SK-N-SH treated with all-trans-retinoic acid at 6 μM for 48 hours (cell line): ENCODE measurements around the gene STK39.
A peak's percentile ranks its signal among the peaks of the same experiment; 100 is the strongest.

ENCODE experiments used
- ATAC-seq: fragments of 200-7000 bp; cut with Tn5 transposase; 3 replicates; pipeline ENCODE4 v1.9.1; 2020; ENCODE audit warnings: mild to moderate bottlenecking, moderate library complexity
- ARNTL ChIP-seq: fragments of 450-650 bp; formaldehyde crosslinking; IDR thresholded peaks from 2 replicates; pipeline ENCODE4 v1.5.0; 2020; ENCODE audit warnings: low read depth, mild to moderate bottlenecking, moderate library complexity, borderline replicate concordance
- BACH2 ChIP-seq: fragments of 250-450 bp; sonication (Bioruptor Pico); IDR thresholded peaks from 2 replicates; pipeline ENCODE4 v1.9.0; 2021; ENCODE audit warnings: mild to moderate bottlenecking, borderline replicate concordance
- CSDC2 ChIP-seq: fragments of 250-450 bp; sonication (Bioruptor Pico); IDR thresholded peaks from 2 replicates; pipeline ENCODE4 v1.5.0; 2020; ENCODE audit warnings: mild to moderate bottlenecking, moderate library complexity
- ESRRG ChIP-seq: fragments of 250-450 bp; sonication (Bioruptor Pico); IDR thresholded peaks from 2 replicates; pipeline ENCODE4 v1.6.1; 2021; ENCODE audit warnings: mild to moderate bottlenecking
- GLIS3 ChIP-seq: fragments of 250-450 bp; sonication (Bioruptor Pico); IDR thresholded peaks from 2 replicates; pipeline ENCODE4 v1.5.0; 2020; ENCODE audit warnings: mild to moderate bottlenecking, moderate library complexity
- ISL1 ChIP-seq: fragments of 250-450 bp; sonication (Bioruptor Pico); IDR thresholded peaks from 2 replicates; pipeline ENCODE4 v2.1.2; 2022; ENCODE audit warnings: mild to moderate bottlenecking, moderate library complexity
- OSR1 ChIP-seq: fragments of 250-450 bp; sonication (Bioruptor Pico); IDR thresholded peaks from 2 replicates; pipeline ENCODE4 v1.8.0; 2022; ENCODE audit warnings: moderate library complexity, mild to moderate bottlenecking, inconsistent platforms
- RARB ChIP-seq: fragments of 250-450 bp; sonication (Bioruptor Pico); IDR thresholded peaks from 2 replicates; pipeline ENCODE4 v1.8.0; 2021; ENCODE audit warnings: mild to moderate bottlenecking, moderate library complexity
- SNAI2 ChIP-seq: fragments of 250-450 bp; sonication (Bioruptor Pico); IDR thresholded peaks from 2 replicates; pipeline ENCODE4 v1.5.0; 2020; ENCODE audit warnings: mild to moderate bottlenecking, moderate library complexity
- TCF4 ChIP-seq: fragments of 250-450 bp; sonication (Bioruptor Pico); IDR thresholded peaks from 2 replicates; pipeline ENCODE4 v1.8.0; 2021; ENCODE audit warnings: mild to moderate bottlenecking, moderate library complexity, borderline replicate concordance
- TOX ChIP-seq: fragments of 250-450 bp; sonication (Bioruptor Pico); IDR thresholded peaks from 2 replicates; pipeline ENCODE4 v1.8.0; 2021; ENCODE audit warnings: mild to moderate bottlenecking, moderate library complexity, borderline replicate concordance
- ZC3H10 ChIP-seq: fragments of 250-450 bp; sonication (Bioruptor Pico); IDR thresholded peaks from 2 replicates; pipeline ENCODE4 v1.5.1; 2021; ENCODE audit warnings: mild to moderate bottlenecking, moderate library complexity
- ZFP3 ChIP-seq: fragments of 250-450 bp; sonication (Bioruptor Pico); IDR thresholded peaks from 2 replicates; pipeline ENCODE4 v1.5.0; 2020; ENCODE audit warnings: mild to moderate bottlenecking, moderate library complexity
- ZFP30 ChIP-seq: fragments of 450-650 bp; formaldehyde crosslinking; IDR thresholded peaks from 2 replicates; pipeline ENCODE4 v1.5.0; 2022; ENCODE audit warnings: mild to moderate bottlenecking, moderate library complexity
- ZNF565 ChIP-seq: fragments of 450-650 bp; formaldehyde crosslinking; conservative IDR thresholded peaks from 2 replicates; pipeline ENCODE4 v1.5.0; 2020; ENCODE audit warnings: low read depth, mild to moderate bottlenecking, moderate library complexity
- ZNF70 ChIP-seq: fragments of 450-650 bp; formaldehyde crosslinking; IDR thresholded peaks from 2 replicates; pipeline ENCODE4 v1.5.0; 2020; ENCODE audit warnings: mild to moderate bottlenecking, moderate library complexity
- ZNF8 ChIP-seq: fragments of 450-650 bp; formaldehyde crosslinking; IDR thresholded peaks from 2 replicates; pipeline ENCODE4 v1.5.0; 2020; ENCODE audit warnings: mild to moderate bottlenecking, moderate library complexity
- TF ChIP-seq, protein P1 (sequence below): fragments of 250-450 bp; sonication (Bioruptor Pico); IDR thresholded peaks from 2 replicates; pipeline ENCODE4 v1.8.0; 2020; ENCODE audit warnings: mild to moderate bottlenecking, moderate library complexity, borderline replicate concordance
- TF ChIP-seq, protein P2 (sequence below): fragments of 250-450 bp; sonication (Bioruptor Pico); IDR thresholded peaks from 2 replicates; pipeline ENCODE4 v1.5.1; 2020; ENCODE audit warnings: low read depth, mild to moderate bottlenecking, moderate library complexity
- TF ChIP-seq, protein P3 (sequence below): fragments of 250-450 bp; sonication (Bioruptor Pico); IDR thresholded peaks from 2 replicates; pipeline ENCODE4 v1.5.1; 2021; ENCODE audit warnings: mild to moderate bottlenecking, moderate library complexity
- TF ChIP-seq, protein P4 (sequence below): fragments of 250-450 bp; sonication (Bioruptor Pico); IDR thresholded peaks from 2 replicates; pipeline ENCODE4 v1.5.0; 2020; ENCODE audit warnings: mild to moderate bottlenecking, moderate library complexity

Gene STK39

DNA sequence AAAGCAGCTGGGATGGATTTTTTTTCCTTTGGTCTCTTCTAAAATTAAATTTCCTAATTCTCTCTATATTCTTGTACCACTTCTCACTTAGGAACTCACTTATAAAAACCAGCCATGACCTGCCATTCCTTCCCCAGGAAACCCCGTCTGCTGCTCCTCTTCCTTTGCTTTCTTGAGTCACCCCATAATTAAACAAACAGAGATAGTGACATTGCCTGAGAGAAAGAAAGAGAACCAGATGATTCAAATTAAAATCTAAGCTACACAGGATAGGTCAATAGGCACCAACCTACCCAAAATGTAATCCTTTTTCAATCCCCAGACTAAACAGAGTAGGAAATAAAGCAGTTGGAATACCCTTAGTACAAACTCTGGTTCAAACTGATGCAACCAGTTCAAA, 9.7 kb downstream of the STK39 start (continued):
- TF ChIP-seq, protein P1, sequence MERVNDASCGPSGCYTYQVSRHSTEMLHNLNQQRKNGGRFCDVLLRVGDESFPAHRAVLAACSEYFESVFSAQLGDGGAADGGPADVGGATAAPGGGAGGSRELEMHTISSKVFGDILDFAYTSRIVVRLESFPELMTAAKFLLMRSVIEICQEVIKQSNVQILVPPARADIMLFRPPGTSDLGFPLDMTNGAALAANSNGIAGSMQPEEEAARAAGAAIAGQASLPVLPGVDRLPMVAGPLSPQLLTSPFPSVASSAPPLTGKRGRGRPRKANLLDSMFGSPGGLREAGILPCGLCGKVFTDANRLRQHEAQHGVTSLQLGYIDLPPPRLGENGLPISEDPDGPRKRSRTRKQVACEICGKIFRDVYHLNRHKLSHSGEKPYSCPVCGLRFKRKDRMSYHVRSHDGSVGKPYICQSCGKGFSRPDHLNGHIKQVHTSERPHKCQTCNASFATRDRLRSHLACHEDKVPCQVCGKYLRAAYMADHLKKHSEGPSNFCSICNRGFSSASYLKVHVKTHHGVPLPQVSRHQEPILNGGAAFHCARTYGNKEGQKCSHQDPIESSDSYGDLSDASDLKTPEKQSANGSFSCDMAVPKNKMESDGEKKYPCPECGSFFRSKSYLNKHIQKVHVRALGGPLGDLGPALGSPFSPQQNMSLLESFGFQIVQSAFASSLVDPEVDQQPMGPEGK (CRISPR knock-in tag), result no peak
- TF ChIP-seq, protein P2, sequence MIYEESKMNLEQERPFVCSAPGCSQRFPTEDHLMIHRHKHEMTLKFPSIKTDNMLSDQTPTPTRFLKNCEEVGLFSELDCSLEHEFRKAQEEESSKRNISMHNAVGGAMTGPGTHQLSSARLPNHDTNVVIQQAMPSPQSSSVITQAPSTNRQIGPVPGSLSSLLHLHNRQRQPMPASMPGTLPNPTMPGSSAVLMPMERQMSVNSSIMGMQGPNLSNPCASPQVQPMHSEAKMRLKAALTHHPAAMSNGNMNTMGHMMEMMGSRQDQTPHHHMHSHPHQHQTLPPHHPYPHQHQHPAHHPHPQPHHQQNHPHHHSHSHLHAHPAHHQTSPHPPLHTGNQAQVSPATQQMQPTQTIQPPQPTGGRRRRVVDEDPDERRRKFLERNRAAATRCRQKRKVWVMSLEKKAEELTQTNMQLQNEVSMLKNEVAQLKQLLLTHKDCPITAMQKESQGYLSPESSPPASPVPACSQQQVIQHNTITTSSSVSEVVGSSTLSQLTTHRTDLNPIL (CRISPR knock-in tag), result no peak
- TF ChIP-seq BACH2 (no peak), ZFP3 (CRISPR knock-in tag) (no peak), SNAI2 (CRISPR knock-in tag) (no peak)

DNA sequence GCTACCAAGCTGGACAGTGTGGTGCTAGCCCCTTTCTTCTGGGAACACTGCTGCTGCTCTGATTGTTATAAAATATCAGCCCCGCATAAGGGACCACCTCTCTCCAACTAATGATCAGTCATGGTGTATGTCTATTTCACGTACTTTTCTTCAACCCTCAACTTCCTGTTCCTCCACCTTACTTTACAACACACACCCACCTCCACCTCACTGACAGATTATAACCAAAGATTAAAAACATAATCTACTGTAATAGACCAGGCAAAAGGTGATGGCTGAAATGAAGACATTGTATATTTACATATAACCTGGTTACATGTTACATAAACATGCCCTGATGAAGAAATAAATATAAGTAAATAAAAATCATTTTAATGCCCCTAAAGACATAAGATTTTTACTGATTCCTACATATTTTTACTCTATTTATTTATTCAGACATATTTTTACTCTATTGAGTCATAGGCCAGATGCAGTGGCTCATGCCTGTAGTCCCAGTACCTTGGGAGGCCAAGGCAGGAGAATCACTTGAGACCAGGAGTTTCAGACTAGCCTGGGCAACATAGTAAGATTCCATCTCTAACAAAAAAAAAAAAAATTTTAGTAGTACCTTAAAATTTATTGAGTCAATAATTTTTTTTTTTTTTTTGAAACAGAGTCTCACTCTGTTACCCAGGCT, 12.8 kb downstream of the STK39 start:
- TF ChIP-seq ESRRG (CRISPR knock-in tag) (no peak), ARNTL (CRISPR knock-in tag) (no peak), ZFP3 (CRISPR knock-in tag) (no peak), GLIS3 (CRISPR knock-in tag) (no peak)
- TF ChIP-seq, all 23 proteins: peak for 0
- peak; percentile 26 for ATAC-seq

DNA sequence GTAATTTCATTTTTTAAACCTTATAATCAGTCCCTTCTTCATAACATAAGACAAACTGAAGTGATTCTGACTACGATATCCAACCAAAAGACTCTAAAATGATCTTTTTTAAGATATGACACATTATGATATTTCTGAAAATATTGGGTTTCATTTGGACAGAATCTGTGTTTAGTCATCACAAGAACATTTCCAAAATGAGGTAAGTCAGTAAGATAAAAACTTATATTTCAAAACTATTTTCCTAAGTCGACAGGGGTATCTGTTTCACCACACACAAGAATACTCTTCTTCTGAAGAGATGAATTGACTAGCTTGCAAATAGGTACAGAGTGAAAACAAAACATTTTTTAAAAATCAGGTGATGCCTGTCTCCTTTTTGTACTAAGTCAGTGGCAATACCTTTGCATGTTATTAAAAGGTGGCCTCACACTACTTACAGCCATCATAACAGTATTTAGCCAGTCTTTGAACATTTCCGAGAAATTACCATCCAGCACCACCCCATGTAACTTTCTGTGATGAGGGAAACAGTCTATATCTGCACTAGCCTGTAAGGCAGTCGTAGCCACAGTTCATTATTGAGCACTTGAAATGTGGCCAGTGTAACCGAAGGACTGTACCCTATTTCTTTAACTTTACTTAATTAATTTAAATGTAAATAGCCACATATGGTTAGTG, 13.5 kb downstream of the STK39 start:
- peak; percentile 77 for ATAC-seq
- TF ChIP-seq CSDC2 (CRISPR knock-in tag) (no peak), BACH2 (no peak), ZNF565 (CRISPR knock-in tag) (no peak), SNAI2 (CRISPR knock-in tag) (no peak), TCF4 (CRISPR knock-in tag) (no peak), RARB (CRISPR knock-in tag) (no peak), ZNF70 (no peak), ZC3H10 (CRISPR knock-in tag) (no peak), ZNF8 (CRISPR knock-in tag) (no peak), ESRRG (CRISPR knock-in tag) (no peak), ARNTL (CRISPR knock-in tag) (no peak), GLIS3 (CRISPR knock-in tag) (no peak), OSR1 (CRISPR knock-in tag) (no peak), ISL1 (CRISPR knock-in tag) (no peak), TOX (no peak), ZFP3 (CRISPR knock-in tag) (no peak)
- TF ChIP-seq, protein P3, sequence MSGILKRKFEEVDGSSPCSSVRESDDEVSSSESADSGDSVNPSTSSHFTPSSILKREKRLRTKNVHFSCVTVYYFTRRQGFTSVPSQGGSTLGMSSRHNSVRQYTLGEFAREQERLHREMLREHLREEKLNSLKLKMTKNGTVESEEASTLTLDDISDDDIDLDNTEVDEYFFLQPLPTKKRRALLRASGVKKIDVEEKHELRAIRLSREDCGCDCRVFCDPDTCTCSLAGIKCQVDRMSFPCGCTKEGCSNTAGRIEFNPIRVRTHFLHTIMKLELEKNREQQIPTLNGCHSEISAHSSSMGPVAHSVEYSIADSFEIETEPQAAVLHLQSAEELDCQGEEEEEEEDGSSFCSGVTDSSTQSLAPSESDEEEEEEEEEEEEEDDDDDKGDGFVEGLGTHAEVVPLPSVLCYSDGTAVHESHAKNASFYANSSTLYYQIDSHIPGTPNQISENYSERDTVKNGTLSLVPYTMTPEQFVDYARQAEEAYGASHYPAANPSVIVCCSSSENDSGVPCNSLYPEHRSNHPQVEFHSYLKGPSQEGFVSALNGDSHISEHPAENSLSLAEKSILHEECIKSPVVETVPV (CRISPR knock-in tag), result no peak
- TF ChIP-seq, protein P1 (CRISPR knock-in tag), result no peak

DNA sequence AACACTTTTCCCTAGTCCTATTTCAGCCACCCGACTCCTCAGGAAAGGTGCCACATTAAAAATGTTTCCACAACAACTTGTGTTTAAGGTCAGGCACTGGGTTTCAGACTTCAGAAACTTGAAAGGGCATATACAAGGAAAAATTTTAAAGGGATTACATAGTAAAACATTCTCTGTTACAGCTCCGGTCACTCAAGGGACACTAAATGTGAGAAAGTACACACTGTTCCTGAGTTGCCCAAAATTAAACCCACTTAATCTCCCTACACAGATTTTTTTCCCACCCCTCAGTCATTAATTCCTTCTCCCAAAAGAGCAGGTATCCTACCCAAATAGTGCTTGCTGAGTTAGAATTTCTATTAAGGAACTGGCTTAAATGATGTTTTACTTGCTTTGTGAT, 14.2 kb downstream of the STK39 start:
- ATAC-seq, result no peak; the same call in 2 of the 3 replicates
- no peak for TF ChIP-seq BACH2
- no peak for TF ChIP-seq ZFP30 (CRISPR knock-in tag)
- TF ChIP-seq, protein P1 (CRISPR knock-in tag), result no peak
- no peak for TF ChIP-seq RARB (CRISPR knock-in tag)
- no peak for TF ChIP-seq SNAI2 (CRISPR knock-in tag)
- TF ChIP-seq TOX, result no peak
- TF ChIP-seq GLIS3 (CRISPR knock-in tag), result no peak
- TF ChIP-seq, protein P4, sequence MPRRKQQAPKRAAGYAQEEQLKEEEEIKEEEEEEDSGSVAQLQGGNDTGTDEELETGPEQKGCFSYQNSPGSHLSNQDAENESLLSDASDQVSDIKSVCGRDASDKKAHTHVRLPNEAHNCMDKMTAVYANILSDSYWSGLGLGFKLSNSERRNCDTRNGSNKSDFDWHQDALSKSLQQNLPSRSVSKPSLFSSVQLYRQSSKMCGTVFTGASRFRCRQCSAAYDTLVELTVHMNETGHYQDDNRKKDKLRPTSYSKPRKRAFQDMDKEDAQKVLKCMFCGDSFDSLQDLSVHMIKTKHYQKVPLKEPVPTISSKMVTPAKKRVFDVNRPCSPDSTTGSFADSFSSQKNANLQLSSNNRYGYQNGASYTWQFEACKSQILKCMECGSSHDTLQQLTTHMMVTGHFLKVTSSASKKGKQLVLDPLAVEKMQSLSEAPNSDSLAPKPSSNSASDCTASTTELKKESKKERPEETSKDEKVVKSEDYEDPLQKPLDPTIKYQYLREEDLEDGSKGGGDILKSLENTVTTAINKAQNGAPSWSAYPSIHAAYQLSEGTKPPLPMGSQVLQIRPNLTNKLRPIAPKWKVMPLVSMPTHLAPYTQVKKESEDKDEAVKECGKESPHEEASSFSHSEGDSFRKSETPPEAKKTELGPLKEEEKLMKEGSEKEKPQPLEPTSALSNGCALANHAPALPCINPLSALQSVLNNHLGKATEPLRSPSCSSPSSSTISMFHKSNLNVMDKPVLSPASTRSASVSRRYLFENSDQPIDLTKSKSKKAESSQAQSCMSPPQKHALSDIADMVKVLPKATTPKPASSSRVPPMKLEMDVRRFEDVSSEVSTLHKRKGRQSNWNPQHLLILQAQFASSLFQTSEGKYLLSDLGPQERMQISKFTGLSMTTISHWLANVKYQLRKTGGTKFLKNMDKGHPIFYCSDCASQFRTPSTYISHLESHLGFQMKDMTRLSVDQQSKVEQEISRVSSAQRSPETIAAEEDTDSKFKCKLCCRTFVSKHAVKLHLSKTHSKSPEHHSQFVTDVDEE (CRISPR knock-in tag), result no peak
- no peak for TF ChIP-seq TCF4 (CRISPR knock-in tag)
- TF ChIP-seq, protein P2 (CRISPR knock-in tag), result no peak
- no peak for TF ChIP-seq ZC3H10 (CRISPR knock-in tag)
- TF ChIP-seq CSDC2 (CRISPR knock-in tag), result no peak
- no peak for TF ChIP-seq ZNF8 (CRISPR knock-in tag)
- no peak for TF ChIP-seq ZNF565 (CRISPR knock-in tag)
